Measurements from ENCODE around the gene C2orf49. TPM values are rescaled to one million over a fixed set of nuclear protein-coding genes. Genes with fewer than 3 reads are reported as not detected.

The C2orf49 gene
- total RNA-seq, 1 donor from 2014 or later, result 30.6 TPM

DNA sequence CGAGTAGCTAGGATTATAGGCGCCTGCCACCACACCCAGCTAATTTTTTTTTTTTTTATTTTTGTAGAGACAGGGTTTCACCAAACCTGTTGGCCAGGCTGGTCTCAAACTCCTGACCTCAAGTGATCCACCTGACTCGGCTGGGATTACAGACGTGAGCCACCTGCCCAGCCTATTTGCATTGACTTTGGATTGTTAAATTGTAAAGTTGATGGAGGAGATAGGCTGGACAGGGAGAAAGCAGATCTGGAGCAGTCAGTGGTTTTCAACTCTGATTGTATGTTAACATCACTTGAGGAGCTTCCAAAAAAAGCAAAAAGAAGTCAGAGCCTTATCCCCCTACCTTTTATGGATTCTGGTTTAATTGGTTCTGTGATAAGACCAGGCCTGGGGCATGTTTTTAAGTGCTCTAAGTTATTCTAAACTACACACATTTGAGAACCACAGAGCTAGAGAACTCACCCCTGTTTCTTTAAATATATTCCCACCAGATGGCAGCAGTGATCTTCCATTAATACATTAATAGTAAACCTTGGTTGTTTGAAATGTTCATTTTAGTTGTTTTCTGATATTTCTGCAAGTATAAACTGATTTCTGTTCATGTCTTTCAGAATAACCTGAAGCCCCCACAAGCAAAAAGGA is 7.5 kb downstream of the C2orf49 start:
- DNase-seq (ENCODE audit: low spot score) (no peak), ATAC-seq (peak; percentile 44)
- intact Hi-C loops (cut with DNase I), result no loop called here

DNA sequence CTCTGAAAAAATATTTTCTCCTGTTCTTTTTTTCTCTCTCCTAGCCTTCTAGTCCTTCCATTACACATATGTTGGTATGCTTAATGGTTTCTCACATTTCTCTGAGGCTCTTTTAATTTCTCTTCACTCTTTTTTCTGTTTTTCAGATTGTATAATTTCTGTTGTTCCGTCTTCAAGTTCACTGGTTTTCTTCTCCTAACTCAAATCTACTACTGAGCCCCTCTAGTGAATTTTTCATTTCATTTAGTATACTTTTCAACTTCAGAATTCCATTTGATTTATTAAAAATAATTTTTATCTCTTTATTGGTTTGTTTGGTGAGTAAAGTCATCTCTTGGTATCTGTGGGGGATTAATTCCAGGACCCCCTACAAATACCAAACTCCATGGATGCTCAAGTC is 19.8 kb downstream of the C2orf49 start:
- ATAC-seq (no peak), DNase-seq (ENCODE audit: low spot score) (no peak)
- intact Hi-C loops (cut with DNase I), result no loop called here

DNA sequence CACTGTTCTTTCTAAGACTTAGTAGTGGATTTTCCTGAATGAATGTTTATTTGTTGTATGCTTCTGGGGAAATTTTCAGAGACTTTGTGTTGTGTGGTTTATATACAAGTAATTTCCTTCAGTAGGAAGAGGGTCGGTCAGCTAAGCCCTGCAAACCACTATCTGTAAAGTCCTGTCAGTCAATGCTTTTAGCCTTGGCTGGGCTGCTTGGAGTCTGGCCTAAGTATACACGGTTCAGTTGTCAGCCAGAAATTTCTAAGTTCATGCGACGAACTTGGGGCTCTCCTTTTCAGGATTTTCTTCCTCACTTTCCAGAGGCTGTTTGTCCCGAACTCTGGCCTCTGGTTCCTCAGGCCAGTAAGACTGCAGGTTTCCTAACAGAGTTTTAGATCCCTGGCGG is 21.3 kb downstream of the C2orf49 start:
- intact Hi-C loops (cut with DNase I), result no loop called here
- ATAC-seq (peak; percentile 15), DNase-seq (ENCODE audit: low spot score) (no peak)

DNA sequence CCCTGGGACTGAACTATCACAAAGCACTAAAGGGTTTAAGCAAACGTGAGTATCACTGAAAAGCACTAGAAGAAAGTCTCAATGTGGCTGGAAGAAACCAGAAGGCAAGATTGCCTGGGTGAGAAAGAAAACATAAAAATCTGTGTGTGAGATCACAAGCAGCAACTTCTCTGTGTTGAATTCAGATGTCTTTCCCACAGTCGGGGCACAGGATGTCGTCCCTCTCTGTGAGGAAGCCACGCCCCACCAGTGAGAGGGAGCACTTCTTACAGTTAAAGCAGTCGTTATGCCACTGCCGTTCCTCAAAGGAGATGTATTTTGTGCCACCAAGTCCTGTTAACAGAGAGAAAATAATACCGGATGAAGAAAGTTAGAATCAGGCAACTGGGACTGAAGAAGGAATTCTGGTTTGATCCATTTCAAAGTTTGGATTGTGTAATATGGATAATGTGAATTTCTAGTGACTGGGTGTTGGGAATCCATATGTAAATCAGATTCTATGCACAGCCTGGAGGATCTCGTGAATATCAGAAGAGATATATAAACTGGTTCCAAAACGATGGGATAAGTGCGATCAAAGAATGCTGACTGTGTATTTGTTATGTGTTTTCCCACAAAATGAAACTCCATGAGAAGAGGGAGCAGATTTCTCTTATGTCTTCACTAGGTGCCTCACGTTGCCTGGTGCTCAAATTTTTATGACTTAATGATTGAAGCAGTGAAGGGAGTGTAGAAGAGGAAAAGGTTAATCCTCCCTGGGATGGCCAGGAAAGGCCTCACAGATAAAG is 24.0 kb downstream of the C2orf49 start:
- ATAC-seq, result no peak
- intact Hi-C loops (cut with DNase I), result no loop called here

DNA sequence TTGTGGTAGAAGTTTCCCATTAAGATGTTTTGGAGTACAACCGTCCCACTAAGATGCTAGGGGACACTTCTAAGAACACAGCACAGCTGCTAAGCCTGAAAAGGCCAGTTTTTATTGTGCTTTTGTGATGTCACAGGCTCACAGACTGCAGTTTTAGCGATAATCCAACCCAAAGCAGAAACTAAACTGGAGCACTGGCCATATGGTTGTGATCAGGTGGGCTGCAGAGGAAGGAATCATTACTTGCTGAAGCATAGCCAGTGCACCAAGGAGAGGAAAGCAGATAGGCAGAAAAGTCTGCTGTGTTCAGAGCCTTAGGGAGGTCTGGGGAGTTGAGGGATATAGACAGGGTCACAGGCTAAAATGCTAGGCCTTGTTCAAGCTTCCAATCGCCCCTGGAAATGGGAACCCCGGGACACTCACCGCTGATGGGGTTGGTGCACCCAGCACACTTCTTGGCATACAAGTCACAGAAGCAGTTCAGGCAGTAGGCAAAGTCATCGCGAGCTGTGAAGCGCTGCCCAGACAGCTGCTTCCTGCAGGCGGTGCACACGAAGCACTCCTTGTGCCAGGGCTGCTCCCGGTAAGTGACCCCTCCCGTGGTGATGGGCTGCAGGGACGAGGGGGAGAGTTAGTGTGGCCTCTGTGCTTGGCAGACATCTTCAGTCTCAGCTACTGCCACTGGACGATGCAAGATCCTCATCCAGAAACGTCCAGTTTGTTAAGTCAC is 25.7 kb downstream of the C2orf49 start:
- no peak for DNase-seq (ENCODE audit: low spot score)
- ATAC-seq, result peak; percentile 5
- intact Hi-C loops (cut with DNase I), result no loop called here

More for the DNA sequence above, 24.0 kb downstream of the C2orf49 start:
- no peak for DNase-seq (ENCODE audit: low spot score)

DNA sequence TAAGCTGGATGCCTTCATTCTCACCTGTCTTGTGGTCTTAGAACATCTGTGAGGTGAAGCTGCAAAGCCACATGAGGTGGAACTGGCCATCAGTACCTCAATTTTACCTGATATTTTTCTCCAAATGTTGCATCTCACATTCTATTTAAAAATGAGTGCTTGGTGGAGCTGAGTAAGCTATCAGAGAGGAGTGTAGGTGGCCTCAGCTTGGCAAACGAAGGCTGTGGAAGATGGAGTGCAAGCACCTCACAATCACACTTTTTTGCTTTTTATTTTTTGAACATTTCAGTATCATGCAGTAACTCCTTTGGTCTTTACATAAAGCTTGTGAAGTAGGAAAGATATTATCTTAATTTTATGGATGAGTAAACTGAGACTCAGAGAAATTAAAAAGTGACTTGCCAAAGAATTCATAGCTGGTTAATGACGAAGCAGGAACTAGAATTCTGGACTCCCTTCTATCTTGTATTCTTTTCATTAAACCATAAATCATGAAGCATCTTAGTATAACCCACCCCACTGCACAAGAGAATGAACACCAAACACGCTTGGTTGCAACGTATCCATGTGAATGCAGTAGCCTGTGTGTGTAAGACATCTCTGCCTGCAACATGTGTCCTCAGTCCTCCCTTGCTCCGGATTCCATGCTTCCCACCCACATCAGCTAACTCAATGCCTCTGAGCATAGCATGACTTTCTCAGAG is 27.2 kb downstream of the C2orf49 start:
- DNase-seq (ENCODE audit: low spot score) (no peak), ATAC-seq (no peak)
- intact Hi-C loops (cut with DNase I), result no loop called here

DNA sequence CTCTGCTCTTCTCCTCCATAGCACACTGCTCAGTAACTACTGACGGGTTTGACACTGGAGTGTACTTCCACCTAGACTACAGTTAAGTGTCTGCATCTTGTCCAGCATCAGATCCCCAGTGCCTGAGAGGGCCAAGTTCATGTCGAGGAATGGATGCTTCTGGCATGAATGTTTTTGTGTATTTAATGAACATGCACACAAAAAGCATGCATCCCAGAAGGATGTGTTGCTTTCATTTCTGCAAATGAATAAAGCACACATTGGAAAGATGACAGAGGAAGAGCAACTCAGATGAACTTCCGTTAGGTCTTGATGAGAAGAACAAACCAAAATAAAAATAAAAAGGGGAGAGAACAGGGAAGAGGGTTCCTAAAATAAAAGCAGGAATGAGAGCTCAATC is 27.9 kb downstream of the C2orf49 start:
- DNase-seq (ENCODE audit: low spot score), result no peak
- intact Hi-C loops (cut with DNase I), result no loop called here
- ATAC-seq, result no peak

DNA sequence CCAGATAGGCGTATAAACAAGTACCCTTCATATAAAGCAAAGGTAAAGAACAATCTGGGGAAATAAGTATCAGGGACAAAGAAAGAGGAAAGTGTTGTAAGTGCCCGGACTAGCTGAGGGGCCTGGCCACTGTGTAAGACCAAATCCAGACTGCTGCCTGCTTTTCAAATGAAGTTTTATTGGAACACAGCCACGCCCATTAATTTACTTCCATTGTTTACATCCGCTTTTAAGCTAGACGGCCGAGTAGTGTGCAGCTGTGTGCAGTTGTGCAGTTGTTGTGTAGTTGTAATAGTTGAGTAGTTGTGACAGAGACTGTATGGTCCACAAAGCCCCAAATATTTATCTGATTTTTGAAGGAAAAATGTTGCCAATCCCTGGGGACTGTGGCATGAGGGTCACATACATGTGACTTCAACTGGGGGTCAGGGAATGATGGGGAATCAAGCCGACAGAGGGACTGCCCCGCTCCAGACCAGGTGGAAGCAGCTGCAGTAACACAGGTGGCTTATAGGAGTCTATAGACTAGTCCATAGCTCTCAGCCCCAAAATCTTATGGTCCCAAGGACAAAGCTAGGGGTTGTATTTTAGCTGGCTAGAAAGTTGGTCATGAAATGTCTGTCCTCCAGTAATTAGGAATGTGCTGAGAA is 31.5 kb downstream of the C2orf49 start:
- intact Hi-C loops (cut with DNase I), result no loop called here
- no peak for DNase-seq (ENCODE audit: low spot score)
- ATAC-seq, result no peak

DNA sequence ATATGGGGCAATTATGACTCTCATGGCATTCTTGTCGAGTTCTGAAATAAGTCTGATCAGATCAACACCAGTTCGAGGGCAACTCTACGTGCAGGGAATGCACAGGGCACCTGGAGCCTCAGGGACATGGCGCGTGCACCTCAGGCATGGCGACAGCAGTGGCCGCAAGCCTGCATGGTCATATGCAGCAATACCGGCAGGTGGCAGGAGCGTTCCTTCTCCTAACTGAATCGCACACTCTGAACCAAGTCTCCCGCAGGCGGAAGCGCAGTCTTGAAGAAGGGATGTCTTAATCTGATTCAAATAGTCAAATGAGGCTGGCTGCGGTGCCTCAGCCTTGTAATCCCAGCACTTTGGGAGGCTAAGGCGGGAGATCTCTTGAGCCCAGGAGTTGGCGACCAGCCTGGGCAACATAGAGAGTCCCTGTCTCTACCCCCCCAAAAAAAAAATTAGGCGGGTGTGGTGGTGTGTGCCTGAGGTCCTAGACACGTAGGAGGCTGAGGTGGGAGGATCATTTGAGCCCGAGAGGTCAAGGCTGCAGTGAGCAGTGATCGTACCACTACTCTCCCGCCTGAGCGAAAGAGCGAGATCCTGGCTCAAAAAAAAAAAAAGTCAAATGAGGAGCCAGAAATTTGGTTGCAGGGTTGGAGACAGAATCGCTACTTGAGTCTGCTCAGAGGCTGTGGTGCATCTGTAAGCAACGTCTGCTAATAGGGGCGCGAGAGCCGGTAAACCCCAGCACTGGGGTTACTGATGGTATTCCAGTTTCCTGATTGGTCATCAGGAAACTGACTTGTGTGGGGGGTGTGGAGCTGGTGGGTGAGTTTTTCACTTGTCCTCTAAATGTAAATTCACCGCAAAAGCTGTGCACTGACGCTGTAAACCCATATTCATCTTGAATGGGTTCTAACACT is 32.7 kb downstream of the C2orf49 start:
- intact Hi-C loops (cut with DNase I), result loop anchor here (5.0 kb wide), 1 partner anchor 147 kb away; no protein-coding TSS in a partner anchor
- ATAC-seq (peak; percentile 82), DNase-seq (ENCODE audit: low spot score) (peak; percentile 92)

DNA sequence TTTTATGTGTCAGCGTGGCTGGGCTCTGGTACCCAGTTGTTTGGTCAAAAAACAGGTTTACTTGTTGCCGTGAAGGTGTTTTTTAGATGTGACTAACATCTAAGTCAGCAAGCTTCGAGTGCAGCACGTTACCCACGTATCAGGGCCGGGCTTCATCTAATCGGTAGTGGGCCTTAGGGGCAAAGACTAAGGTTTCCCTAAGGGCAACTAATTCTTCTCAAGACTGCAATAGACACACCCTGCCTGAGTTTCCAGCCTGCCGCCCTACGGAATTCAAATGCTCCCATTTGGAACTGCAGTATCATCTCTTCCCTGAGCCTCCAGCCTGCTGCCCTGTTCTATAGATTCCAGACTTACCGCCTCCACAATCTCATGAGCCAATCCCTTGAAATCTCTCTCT is 33.8 kb downstream of the C2orf49 start:
- DNase-seq (ENCODE audit: low spot score) (no peak), ATAC-seq (no peak)
- intact Hi-C loops (cut with DNase I), result loop anchor here (5.0 kb wide), 1 partner anchor 146 kb away; no protein-coding TSS in a partner anchor

DNA sequence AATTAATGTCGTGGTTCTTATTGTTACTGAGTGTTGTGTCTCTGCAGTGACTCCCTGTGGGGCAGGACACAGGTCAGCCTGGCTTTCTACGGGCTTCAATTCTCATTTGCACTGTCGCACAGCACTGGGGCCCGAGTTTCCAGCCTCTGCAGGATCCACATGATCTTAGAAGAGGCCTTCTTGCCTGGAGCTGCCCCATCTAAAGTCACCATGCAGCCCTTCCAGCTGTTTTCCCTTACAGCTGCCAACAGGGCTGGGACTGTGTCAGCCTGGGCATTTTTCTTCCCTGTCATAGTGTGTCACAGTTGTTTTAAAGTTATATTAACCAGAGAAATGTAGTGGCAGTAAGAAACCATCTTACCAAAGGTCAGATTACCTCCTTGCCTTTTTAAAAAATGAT is 34.5 kb downstream of the C2orf49 start:
- DNase-seq (ENCODE audit: low spot score), result no peak
- ATAC-seq, result no peak
- intact Hi-C loops (cut with DNase I), result loop anchor here (5.0 kb wide), 1 partner anchor 145 kb away; no protein-coding TSS in a partner anchor

DNA sequence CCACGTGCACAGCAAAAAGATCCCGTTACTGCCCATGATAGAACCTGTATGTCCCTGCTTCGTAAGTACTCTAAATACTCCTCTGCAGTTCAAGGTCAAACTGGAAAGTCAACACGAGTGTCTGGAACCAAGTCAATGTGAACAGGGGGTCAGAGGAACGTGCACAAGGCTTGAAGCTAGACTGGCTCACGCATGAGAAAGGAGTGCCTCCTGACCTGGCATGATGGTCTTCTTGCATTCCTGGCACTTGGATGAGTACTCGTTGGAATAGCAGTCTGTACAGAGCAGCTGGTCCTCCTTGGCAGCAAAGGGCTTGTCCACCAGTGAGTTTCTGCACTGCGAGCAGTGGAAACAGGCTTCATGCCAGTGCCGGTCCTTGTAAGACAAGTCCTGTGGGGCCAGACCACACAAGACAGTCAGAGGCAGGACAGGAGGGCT is 36.0 kb downstream of the C2orf49 start:
- intact Hi-C loops (cut with DNase I), result loop anchor here (5.0 kb wide), 1 partner anchor 144 kb away; no protein-coding TSS in a partner anchor
- DNase-seq (ENCODE audit: low spot score), result no peak
- ATAC-seq, result peak; percentile 57

DNA sequence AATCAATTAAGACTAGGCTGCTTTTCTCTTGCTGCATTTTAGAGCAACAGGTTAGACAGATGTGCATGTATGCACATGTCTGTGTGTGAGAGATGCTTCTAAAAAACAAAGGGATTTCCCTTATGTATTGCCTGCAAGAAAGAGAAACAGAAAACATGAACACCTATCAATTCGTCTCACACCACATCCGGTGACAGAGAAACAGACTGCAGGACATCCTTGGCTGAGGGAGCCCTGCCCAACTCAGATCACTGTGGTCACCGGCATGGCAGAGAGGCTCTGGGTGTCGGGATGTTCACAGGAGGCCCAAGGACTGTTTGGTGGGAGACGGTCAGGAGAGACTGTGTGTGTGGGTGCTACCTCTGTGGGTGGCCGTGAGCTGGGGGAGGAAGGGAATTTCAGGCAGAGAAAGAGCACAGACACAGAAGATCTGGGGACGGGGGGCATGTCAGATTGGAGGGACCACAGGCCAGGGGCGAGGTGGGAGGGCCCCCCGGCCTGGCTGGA is 36.6 kb downstream of the C2orf49 start:
- DNase-seq (ENCODE audit: low spot score), result no peak
- ATAC-seq, result no peak
- intact Hi-C loops (cut with DNase I), result loop anchor here (5.0 kb wide), 1 partner anchor 143 kb away; no protein-coding TSS in a partner anchor

DNA sequence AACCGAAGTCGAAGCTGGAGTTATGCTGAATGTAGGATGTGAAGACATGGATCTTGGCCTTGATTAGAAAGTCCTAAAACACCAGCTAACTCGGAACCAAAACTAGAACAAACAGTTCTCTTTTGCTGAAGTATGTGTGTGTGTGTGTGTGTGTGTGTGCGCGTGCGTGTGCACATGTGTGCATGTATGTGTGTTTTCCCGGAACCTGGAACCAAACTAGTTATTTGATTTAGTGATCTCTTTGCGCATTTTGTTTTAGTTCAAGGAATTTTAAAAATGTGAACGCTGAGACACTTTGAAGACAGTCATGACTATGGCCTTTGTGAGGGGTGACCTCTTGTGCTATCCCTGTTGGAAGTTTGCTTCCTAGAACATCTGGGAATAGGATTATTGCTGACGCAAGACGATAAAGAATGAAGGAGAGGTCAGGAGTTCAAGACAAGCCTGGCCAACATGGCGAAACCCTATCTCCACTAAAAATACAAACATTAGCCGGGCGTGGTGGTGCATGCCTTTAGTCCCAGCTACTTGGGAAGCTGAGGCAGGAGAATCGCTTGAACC is 37.7 kb downstream of the C2orf49 start:
- peak; percentile 91 for ATAC-seq
- intact Hi-C loops (cut with DNase I), result no loop called here

DNA sequence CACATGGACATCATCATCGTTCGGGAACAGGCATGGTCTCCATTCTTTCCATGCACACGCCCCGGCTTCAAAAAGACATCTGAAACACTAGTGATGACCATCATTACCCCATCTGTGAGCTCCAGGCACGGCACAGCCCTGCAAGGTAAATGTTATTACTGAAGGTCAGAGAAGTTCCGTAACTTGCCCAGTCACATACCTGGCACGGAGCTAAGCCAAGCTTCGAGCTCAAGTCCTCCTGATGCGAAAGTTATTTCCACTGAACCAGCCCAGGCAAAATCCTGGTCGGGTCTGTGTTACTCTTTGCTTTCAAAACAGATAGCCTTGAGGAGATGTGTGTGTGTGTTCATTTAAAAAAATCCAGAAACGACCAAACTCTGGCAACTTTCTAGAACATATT is 38.7 kb downstream of the C2orf49 start:
- ATAC-seq (peak; percentile 3), DNase-seq (ENCODE audit: low spot score) (no peak)
- intact Hi-C loops (cut with DNase I), result no loop called here

More for the DNA sequence above, 37.7 kb downstream of the C2orf49 start:
- no peak for DNase-seq (ENCODE audit: low spot score)

DNA sequence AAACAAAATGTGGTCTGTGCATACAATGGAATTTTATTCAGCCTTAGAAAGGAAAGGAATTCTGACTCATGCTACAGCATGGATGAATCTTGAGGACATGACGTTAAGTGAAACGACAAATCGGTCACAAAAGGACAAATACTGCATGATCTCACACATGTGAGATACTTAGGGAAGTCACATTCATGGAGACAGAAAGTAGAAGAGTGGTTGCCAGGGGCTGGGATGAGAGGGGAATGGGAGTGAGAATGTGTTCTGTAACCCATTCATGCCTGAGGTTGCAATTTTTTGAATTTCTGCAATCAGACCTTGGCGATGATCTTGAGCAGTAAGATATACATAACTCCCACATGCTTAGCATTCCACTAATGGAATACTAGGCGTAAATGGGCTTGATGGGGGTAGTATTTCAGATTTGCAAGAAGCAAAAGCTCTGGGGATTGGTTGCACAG is 39.5 kb downstream of the C2orf49 start:
- intact Hi-C loops (cut with DNase I), result no loop called here
- no peak for DNase-seq (ENCODE audit: low spot score)
- ATAC-seq, result no peak

DNA sequence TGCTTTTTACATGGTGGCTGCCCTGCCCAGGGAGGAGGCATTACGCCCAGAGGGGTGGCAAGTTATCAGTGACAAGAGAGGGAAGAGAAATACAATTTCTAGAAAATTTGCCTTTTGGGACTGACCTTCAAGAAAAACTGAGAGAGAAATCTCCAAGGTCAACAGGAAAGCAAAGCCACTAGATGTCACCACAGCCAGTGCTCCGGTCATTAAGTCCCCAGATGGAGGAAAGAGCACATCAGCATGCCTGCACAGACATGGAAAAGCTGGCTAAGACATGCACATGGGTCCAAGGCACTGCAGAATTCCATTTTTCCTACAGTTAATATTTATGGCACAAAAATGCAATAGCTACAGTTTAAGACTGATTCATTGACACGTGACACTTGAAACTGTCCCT is 40.5 kb downstream of the C2orf49 start:
- ATAC-seq (no peak), DNase-seq (ENCODE audit: low spot score) (peak; percentile 42)
- intact Hi-C loops (cut with DNase I), result no loop called here
